NB4 (cell line): Measurements from ENCODE around the gene USP31.
A peak's percentile ranks its signal among the peaks of the same experiment; 100 is the strongest.

Experiments
- DNase-seq: peaks from one replicate; pipeline ENCODE4 v3.0.0; 2010; ENCODE audit warnings: low read depth
- H3K4me3 ChIP-seq: one replicate; pipeline ENCODE4 v1.5.1; 2011; ENCODE audit warnings: mild to moderate bottlenecking, low read depth, low read length, moderate library complexity
- CTCF ChIP-seq: IDR thresholded peaks from one replicate; pipeline ENCODE4 v1.5.1; 2012; ENCODE audit warnings: low read depth, low read length
- MAX ChIP-seq: IDR thresholded peaks from 2 replicates; pipeline ENCODE4 v1.6.1; 2011; ENCODE audit warnings: low read depth, low read length
- MYC ChIP-seq: IDR thresholded peaks from 2 replicates; pipeline ENCODE4 v1.6.1; 2011; ENCODE audit warnings: low read depth, low read length
- POLR2A ChIP-seq: IDR thresholded peaks from 2 replicates; pipeline ENCODE4 v1.6.1; 2011; ENCODE audit warnings: mild to moderate bottlenecking; ENCODE audit not compliant: insufficient read length; ENCODE audit errors: extremely low read depth

Gene USP31

GRCh38 chr16:23149993-23150364, 727 bp upstream of the USP31 start:
- DNase-seq, result no peak
- H3K4me3 ChIP-seq, result peak overlapping the region; percentile 72
- TF ChIP-seq MAX (no peak), MYC (no peak), CTCF (no peak), POLR2A (no peak)

GRCh38 chr16:23148513-23149266, 562 bp downstream of the USP31 start:
- peak; percentile 52 for DNase-seq
- no peak for TF ChIP-seq CTCF
- peak; percentile 89 for TF ChIP-seq MAX
- peak; percentile 78; the same call in 1 of the 2 replicates for TF ChIP-seq MYC
- TF ChIP-seq POLR2A, result no peak
- H3K4me3 ChIP-seq, result peak overlapping the region; percentile 68

GRCh38 chr16:23148166-23148512, 1.1 kb downstream of the USP31 start:
- peak; percentile 23 for DNase-seq
- peak overlapping the region; percentile 68 for H3K4me3 ChIP-seq
- TF ChIP-seq POLR2A, result no peak
- TF ChIP-seq MAX, result no peak
- TF ChIP-seq CTCF, result no peak
- no peak for TF ChIP-seq MYC

- DNase-seq, result no peak
- H3K4me3 ChIP-seq, result peak overlapping the region; percentile 68
These were observed 1.6 kb downstream of the USP31 start for GRCh38 chr16:23147666-23148065.

GRCh38 chr16:23146877-23147601, 2.2 kb downstream of the USP31 start:
- H3K4me3 ChIP-seq, result no peak overlapping the region
- TF ChIP-seq MAX, result no peak
- TF ChIP-seq CTCF, result no peak
- TF ChIP-seq MYC, result no peak
- no peak for TF ChIP-seq POLR2A
- DNase-seq, result no peak

More at GRCh38 chr16:23147666-23148065, 1.6 kb downstream of the USP31 start:
- TF ChIP-seq POLR2A, result no peak
- no peak for TF ChIP-seq MYC
- no peak for TF ChIP-seq MAX
- TF ChIP-seq CTCF, result no peak
